Activated CD4-positive, alpha-beta T cell treated with anti-CD3 and anti-CD28 coated beads, Interleukin-2, Interleukin-6, amounts not matched to agents 100 ng/mL and 50 ng/mL, durations not matched to agents 16 hours and 8 hours (primary cell): ENCODE data around the gene PHF24.
"Not testable (repeated sequence)": the region's sequence is repeated elsewhere in the genome, so short reads cannot be mapped to it uniquely, and the experiment has no call there.

Source experiments
- DNase-seq: peaks from one replicate; pipeline ENCODE4 v3.0.0-alpha.2; 2020

The PHF24 gene

DNA sequence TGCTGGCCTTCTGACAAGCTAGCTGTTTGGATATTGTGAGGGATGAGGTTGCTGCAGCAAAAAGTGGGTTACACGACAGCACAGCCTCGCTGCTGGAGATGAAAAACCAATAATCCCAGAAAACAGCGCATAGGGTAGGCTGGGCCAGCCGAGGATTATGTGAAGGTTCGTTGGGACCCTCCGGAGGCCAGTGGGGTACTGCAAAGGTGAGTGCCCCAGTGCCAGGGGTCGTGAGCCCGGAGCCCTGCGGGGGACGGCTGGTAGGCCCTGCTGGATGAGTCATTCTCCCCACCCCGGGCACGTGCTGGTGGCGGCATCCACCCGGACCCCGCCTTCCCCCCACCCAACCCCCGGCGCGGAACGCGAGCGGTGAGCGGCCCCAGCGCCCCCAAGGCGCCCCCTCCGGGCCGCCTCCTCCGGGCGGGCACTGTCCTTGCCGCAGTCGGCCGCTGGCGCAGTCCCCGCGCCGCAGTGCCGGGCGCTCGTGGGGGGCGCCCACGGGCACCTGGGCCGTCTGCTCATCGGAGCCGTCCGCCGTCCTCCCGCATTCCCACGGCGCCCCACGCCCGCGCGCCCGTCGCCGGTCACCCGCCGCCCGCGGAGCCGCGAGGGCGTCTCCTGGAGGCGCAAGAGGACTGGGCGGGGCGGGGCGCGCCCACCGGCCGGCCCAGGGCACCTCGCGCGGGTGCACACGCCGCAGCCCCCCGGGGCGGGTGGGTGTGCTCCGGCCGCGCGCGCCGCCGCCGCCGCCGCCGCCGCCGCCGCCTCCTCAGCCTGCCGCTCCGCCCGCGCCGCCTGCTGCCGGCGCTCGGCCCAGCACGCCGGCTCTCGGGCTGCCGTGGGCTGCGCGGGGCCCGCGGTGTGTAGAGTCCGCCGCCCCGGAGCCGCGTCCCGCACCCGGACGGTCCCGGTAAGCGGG, at the start of gene PHF24:
Gene PHF24 (plus strand): TSS at position 794 of the 919 bp plus-strand sequence. CDS start 13,014 bp downstream, outside the sequence.
- no peak for DNase-seq

DNA sequence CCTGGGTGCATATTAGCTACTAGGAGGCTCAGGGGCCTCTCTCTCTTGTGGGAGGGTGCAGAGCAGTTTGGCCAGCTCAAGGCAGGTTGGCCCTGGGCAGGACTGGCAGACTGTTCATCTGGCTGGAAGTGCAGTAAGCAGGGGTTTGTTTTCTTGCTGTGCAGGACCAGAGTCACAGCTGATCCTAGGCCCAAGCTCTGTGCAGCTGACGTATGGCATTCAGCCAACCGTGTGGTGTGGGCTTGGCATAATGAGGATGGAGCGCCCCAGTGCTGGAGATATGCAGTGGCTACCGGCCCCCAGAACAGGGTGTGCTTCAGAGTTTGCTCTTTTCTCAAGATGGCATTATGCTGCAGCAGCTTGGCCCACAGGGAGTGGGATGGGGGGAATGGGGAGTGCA, 31.0 kb upstream of the PHF24 start:
- no peak for DNase-seq

DNA sequence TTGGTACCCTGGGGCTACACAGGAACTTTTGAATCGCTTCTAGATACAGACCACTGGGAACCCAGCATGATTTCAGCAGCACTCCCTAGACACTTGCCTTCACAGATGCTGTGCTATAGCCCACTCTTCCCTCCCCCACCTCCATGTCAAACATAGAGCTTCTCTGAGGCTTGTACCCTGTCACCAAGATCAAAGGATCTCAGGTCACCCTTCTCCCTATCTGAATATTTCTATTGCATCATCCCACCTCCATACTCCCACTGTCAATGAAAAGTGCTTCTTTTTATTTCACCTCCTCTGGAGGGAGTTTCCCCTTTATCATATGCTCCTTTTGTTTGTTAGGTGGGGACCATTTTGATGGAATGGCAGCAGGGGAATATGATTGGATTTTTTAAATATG, 29.2 kb upstream of the PHF24 start:
- no peak for DNase-seq

DNA sequence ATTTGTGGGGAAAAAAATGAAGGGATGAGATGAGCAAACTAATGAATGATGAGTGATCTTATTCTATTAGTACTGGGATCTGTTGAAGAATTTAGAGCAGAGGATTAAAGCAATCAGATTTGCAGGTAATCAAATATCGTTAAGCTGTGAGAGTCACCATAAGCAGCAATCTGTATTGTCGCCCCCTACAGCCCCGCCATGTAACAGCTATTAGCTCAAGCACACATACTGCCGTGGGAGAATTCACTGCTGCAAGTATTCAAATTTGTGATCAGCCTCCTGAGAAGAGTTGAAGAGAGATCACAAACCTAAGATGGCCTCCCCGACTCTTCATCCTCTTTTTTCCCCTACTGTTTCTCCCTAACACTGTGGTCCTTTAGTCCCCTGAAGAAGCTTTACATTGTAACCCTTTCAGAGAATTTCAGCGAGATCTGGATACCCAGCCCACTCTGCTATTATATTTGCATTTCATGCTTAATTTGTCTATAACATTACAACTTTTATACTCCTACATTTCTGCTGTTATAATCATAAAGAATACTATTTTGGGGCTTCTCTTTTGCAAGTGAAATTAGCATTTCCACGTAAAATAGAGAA, 28.5 kb upstream of the PHF24 start:
- peak; percentile 30 for DNase-seq

DNA sequence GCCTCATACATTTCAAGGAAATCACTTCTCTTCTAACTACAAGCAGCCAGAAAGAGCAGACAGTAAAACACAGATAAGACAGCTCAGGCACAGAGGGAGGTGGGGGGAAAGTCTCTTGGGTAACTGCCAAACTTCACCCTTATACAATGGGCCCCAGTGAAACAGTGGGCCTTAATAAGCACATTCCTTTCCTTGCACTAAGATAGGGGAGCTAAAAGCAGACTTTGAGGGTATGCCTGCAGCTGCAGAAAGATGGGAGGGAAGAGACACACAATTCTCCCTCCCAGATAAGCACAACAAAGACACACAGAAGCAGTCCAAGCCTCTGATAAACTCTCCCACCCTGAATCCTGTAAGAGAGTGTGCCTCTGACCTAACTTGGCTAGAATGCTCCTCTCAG, 18.1 kb upstream of the PHF24 start:
- DNase-seq, result not testable (repeated sequence)

DNA sequence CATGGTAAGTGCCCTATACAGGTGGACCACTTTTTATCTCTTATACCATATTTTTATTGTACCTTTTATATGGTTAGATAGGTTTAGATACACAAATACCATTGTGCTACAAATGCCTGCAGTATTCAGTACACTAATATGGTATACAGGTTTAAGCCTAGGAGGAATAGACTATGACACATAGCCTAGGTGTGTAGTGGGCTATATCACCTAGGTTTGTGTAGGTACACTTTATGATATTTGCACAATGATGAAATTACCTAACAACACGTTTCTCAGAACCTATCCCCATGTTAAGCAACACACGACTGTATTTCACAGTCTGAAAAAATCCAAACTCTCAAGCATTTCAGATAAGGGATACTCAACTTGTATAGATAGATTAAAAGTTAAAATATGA, 9.6 kb upstream of the PHF24 start:
- DNase-seq, result no peak

DNA sequence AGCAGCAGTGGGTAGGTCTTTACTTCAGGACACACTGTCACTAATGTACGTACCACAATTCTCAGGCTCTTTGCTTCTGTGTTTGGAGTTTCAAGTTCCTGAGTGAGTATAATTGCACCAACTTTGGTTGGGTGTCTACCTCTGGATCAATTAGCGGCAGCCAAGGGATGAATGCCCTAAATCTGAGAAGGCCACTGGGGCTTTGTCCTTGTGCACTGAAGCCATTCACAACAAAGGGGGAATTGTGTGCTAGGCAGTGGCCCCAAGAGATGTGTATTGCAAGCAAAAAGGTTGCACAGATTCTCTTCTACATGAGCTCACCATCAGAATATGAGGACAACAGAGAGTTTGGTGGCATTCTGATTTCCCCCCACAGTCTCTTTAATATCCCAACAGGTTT, 3.9 kb upstream of the PHF24 start:
- DNase-seq, result no peak

DNA sequence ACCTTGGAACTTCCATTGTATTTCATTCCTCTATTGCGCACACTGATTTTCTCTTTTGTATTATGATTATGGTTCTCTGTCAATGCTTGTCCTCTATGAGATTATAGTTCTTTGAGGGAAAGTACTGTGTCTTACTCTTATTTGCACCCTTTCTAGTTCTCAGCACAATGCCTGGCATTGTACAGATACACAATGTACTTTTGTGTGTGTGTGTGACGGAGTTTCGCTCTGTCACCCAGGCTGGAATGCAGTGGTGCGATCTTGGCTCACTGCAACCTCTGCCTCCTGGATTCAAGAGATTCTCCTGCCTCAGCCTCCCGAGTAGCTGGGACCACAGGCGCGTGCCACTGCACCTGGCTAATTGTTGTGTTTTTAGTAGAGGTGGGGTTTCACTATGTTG, 2.0 kb upstream of the PHF24 start:
- not testable (repeated sequence) for DNase-seq

DNA sequence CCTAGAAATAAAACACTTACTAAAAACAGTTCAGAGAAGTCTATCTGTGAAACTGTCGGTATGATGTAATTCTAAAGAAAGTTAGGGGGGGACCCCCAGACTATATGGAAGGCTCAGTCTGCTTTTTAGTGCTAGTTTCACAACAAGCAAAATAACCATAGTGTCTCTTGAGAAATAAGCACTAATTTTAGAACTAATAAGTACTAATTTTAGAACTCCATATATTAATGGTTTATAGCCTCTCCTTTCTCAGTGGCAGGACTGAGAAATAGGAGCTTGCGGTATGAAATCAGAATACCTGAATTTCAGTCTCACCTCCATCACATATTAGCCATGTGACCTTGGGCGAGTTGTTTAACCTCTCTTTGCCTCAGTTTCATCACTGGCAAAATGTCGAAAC, 1.4 kb upstream of the PHF24 start:
- DNase-seq, result no peak

DNA sequence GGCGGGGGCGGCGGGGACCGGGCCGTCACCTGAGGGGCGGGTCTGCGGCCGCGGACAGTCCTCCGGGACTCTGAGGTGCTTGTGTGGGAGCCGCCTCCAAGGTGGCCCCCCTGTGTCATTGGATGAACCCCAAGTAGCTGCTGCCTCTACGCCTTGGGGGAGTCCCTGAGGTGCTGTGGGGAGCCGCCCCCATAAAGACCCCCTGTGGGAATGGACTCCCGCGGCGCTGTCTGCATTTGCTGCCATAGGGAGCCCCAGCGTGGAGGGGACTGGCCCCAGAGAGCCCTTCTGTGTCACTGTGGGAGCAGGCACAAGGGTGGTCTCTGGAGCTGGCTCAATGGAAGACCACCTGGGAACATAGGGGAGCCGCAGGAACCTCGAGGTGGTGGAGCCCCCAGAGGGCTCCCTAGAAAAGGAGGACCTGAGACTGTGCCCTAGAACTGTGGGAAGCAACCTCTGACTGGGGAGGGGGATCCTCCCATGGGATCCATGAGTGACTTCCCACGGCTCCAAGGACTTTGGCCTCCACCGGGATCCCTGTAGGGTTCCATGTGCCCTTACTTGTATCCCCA, 412 bp downstream of the PHF24 start:
- DNase-seq, result no peak

DNA sequence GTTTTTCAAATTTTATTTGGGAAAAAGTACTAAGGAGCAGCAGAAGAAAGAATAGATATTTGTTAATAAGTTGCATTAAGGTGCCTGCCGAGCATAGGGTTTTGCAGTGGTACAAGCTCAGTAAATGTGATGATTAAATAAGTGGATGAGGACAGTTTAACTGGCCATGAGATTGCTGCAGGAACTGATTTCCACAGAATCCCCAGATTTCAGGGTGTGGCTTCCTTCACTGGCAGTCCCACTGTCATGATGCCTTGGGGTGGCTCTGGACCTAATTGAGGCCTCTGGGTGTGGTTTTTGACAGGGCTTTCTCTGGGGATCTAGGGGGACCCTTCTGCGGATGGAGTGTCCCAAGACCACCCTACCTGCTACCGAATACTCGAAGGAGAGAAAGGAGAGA, 1.4 kb downstream of the PHF24 start:
- DNase-seq, result no peak

DNA sequence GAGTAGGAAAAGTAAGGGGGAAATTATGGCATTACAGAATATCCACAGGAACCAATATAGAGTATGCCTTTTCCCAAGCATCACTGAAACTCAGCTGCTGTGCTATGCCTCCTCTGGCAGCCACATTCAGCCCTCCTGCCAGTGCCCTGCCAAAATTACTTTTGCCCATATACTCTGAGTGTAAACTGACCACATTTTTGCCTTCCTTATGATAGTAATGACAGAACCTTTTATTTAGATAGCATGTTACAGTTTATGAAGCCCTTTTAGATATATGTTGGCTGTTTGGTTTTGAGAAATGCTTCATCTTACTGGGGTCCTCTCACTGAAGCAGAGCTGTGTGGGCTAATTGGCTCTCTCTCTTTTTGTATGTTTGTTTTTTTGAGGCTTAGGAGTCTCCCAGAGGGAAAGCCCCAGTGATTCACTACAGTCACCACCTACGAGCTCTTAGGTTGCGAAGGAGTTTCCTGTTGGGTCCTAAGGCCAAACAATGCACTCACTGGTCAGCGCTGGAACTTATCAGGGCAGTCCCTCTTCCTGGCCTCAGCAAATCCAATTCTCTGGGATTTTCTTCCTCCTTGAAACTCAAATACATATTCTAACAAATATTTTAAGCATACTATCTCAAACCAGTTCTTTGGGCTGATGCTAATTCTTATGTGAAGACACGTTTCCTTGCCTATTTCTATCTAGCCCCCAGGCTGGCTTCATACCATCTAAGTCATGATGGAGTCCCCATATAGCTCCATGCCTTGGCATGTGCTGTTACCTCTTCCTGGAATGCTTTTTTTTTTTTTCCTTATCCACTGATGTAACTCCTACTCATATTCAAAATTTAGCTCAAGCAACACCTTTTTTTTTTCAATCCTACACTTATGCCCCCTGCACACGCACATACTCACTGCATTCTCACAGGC, 3.7 kb downstream of the PHF24 start:
- DNase-seq, result peak; percentile 44

DNA sequence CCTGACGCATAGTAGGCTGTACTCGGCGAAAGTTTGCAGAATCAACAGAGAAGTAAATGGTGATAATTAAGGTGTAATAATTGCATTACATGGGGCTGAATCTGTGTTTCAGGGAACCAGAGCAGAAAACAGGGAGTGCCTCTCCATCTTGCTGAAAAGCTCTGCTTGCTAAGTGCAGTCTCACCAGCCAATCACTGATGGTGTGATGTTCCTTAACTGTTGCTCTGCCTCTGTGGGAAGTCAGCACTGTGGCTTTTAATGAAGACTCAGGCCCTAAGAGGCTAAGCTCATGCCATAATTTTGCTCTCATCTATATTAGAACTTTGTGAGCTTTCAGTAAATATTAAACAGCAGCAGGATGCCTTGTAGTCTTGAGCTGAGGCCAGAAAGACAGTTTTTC, 4.5 kb downstream of the PHF24 start:
- DNase-seq, result no peak

DNA sequence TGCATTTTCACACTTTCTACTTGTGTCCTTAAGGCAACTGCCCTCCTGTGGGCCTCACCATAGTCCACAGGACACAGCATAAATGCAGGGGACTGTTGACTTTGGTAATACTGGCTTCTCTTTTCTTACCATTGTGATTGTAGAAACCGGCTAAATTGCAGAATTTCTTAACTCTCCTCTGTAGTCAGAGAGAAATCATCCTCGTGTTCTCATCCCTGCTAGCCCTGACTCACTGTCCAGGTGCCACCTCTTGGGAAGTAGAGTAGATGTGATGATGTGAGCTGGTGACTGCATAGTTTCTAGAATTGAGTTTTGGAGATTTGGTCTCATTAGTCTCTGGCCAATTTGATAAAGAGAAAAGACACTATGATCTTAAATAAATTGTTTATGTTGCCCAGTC, 5.5 kb downstream of the PHF24 start:
- DNase-seq, result no peak

DNA sequence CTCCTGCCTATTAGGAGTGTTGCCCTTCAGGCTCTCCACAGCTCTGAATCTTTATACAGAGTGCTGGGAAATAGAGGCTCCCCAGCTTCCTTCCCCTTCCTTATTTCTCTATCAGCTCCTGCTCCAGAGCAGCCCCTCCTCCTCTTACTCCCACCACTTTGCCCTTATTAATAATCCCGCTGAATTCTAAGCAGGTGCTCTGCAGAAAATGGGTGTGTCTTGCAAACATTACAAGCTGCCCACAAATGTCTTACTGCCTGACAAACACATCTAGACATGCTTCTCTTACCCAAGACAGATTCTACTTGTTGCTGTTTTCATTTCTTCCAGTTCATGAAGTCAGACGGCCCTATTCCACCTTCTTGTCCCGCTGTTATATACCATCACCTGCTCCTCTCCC, 6.4 kb downstream of the PHF24 start:
- no peak for DNase-seq

DNA sequence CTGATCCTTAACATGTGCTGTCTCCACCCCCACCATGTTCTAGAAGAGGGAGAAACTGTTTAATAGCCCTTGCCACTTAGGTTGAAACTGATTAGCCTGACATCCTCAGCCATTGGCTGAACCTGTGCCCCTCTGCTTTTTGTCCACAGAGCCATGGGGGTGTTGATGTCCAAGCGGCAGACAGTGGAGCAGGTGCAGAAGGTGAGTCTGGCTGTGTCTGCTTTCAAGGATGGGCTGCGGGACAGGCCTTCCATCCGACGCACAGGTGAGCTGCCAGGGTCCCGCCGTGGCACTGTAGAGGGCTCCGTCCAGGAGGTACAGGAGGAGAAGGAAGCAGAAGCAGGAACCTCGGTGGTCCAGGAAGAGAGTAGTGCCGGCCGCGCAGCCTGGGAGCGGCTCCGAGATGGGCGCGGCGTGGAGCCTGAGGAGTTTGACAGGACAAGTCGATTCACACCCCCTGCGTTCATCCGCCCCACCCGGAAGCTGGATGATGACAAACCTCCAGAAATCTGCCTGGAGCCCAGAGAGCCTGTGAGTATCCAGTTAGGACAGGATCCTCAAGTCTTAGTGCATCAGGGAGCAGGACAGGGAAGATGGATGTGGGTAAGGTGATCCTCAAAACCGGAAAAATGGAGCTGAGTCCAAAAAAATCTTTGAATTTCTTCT, 13.2 kb downstream of the PHF24 start:
- no peak for DNase-seq

DNA sequence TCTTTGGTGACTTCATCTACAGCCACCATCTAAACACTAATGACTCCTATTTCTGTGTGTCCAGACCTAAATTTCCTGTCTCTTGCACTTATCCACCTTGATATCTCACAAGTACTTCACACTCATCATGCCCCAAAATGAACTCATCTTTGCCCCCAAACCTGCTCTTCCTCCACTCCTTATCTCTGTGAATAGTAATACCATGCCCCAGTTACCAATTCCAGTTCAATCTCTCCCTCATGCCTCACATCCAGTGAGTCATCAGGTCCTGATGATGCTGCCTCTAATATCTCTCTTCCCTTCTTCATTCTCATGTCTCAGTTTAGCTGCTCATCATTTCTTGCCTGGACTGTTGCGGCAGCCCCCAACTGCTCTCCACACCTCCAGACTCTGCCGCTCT, 16.6 kb downstream of the PHF24 start:
- no peak for DNase-seq

DNA sequence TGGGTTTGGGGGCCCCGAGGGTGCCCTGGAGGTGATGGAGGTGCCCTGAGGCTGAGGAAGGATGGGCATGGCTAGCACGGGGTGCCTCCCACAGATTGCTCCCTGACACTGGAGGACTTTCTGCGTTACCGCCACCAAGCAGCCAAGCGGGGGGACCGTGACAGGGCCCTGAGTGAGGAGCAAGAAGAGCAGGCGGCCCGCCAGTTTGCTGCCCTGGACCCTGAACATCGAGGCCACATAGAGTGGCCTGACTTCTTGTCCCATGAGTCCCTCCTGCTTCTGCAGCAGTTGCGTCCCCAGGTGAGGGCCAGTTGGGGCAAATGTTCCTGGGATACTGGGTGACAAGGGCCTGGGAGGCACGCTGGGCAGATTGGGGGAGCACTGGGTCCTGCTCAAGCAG, 18.4 kb downstream of the PHF24 start:
- DNase-seq, result no peak

DNA sequence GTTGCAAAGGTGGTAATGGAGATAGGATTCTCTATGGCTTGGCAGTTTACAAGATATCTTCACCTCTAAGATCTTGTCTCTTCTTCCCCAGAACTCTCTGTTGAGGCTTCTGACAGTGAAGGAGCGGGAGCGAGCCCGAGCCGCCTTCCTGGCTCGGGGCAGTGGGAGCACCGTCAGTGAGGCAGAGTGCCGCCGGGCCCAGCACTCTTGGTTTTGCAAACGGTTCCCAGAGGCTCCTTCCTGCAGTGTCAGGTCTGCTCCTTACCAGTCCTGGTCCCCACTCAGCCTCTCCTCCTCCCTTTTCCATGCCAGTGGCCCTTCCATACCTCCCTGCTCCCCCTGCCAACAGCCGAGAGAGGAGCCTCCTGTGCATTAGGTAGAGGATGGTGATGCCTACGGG, 18.9 kb downstream of the PHF24 start:
- DNase-seq, result no peak

DNA sequence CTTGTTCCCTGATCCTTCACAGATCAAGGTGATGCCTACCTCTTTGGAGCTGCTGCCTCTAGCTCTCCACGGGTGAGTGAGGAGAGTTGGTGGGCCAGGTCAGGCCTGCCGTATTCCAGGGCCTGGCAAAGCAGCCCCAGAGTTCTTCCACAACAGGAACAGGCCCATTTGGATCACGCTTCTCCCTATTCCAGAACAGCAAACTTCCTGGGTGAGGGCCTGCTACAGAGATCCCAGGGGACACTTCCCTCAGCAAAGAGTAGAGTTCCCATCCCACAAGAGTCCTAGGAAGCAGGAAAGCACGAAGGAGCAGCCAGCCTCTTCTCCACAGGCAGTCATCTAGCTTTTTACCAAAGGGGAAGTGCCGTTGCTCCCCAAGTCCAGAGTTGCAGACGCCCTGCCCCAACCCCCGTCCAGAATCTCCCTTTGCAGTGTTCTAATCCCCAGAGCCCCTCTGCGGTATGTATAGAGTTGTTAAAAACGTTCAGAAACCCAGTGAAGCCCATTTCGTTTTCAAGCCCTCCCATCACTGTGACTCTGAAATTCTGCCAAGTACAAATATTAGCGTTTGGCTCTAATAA, 22.2 kb downstream of the PHF24 start:
- no peak for DNase-seq

DNA sequence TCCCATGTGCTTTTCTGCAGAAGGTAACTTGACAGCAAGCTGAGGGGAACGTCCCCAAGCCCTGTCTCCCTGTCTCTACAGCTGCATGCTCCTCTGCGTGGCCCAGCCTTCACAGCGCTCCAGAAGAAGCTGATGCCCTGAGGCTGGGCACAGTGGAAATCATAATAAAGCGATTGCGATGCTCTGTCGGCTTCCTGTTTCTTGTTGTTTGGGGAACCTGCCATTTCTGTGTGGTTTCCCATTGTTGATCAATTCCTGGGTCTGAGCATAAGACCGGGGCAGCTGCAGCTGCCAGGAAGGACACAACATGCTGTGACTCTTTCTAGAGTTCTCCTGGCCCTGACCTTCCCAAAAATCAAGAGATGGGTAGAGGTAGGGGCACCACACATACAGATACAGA, 24.3 kb downstream of the PHF24 start:
- DNase-seq, result no peak

DNA sequence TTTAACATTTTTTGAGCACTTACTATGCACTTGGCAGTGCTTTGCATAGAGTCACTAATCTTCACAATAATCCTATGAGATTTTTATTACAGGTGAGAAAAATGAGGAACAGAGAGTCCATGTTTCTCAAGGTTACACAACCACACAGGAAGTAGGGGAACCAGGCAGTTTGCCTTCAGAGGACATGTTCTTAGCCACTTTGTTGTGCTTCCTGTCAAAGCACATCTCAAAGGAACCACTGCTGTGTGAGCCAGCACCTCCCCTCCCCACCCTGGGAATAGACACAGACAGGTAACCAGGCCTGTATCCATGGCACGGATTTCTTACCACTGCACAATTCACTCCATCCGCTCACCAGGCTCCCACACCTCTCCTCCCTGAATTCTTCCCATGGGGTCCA, 25.1 kb downstream of the PHF24 start:
- no peak for DNase-seq
